Kidney (tissue), 14 donors: Measurements from ENCODE around the gene STK38. TPM values are rescaled to one million over a fixed set of nuclear protein-coding genes. Genes with fewer than 3 reads are reported as not detected.

ENCODE experiments used
- DNase-seq, 5 donors: peaks; one replicate each; pipeline ENCODE4 v3.0.0-alpha.2; 2013 to 2020
- FAIRE-seq: peaks from 2 replicates; lab custom pipeline; 2012; peaks lifted over from hg19 to GRCh38; lab: Jason Lieb, UNC
- H3K27ac ChIP-seq, 2 donors: one replicate each; pipeline ENCODE4 v1.7.0; 2013; ENCODE audit warnings: low read depth in 2 of 2, low read length in 2 of 2, inconsistent platforms in 1 of 2
- H3K27me3 ChIP-seq: one replicate; pipeline ENCODE4 v1.7.1; 2013; ENCODE audit warnings: low read length, inconsistent platforms; ENCODE audit not compliant: control insufficient read depth, insufficient read depth
- H3K36me3 ChIP-seq, 3 donors: one replicate each; pipeline versions ENCODE4 v1.7.0 to v1.7.1; 2013; ENCODE audit warnings: low read length in 3 of 3, control low read depth in 1 of 3, inconsistent platforms in 1 of 3; ENCODE audit not compliant: insufficient read depth in 3 of 3, control insufficient read depth in 2 of 3
- H3K4me1 ChIP-seq, 3 donors: one replicate each; pipeline versions ENCODE4 v1.7.0 to v1.7.1; 2013; ENCODE audit warnings: low read length in 3 of 3, inconsistent platforms in 1 of 3, low read depth in 1 of 3; ENCODE audit not compliant: control insufficient read depth in 2 of 3, insufficient read depth in 2 of 3
- H3K4me3 ChIP-seq, 3 donors: one replicate each; pipeline versions ENCODE4 v1.7.0 to v1.8.1; 2013; ENCODE audit warnings: low read length in 3 of 3, control low read depth in 1 of 3, inconsistent platforms in 1 of 3
- H3K9ac ChIP-seq, 3 donors: one replicate each; pipeline versions ENCODE4 v1.7.0 to v1.7.1; 2013; ENCODE audit warnings: low read length in 3 of 3, control low read depth in 1 of 3, inconsistent platforms in 1 of 3
- H3K9me3 ChIP-seq, 3 donors: one replicate each; pipeline versions ENCODE4 v1.7.0 to v1.7.1; 2013; ENCODE audit warnings: low read length in 3 of 3, control low read depth in 1 of 3, inconsistent platforms in 1 of 3; ENCODE audit not compliant: control insufficient read depth in 2 of 3, insufficient read depth in 1 of 3
- intact Hi-C: fragments of 100-400 bp; cut with DNase I; formaldehyde crosslinking; loops from one replicate; pipeline ENCODE4 v1.11.1; 2022
- polyA plus RNA-seq: library from polyadenylated mRNA; stranded (reverse); fragments of 350-450 nt; fragmentation: Illumina TruSeq; extraction: RNeasy Lipid Tissue Mini Kit (QIAGEN cat#74804); gene quantifications from one replicate; pipeline ENCODE4 v1.2.3, GENCODE V29; 2014; ENCODE audit warnings: low read depth, low replicate concordance; ENCODE audit not compliant: insufficient read depth
- total RNA-seq: library from RNA; stranded (reverse); fragmentation: NEBNext Ultra II Directional; extraction: Animal tissue kit (Norgen Biotek cat#: 25700); gene quantifications from one replicate; pipeline ENCODE4 v1.2.1, GENCODE V29; 2021
- TF ChIP-seq, protein P1 (sequence below): IDR thresholded peaks from 3 replicates; pipeline ENCODE4 v1.5.1; 2012; ENCODE audit warnings: mild to moderate bottlenecking, moderate library complexity, borderline replicate concordance; ENCODE audit not compliant: insufficient read depth; ENCODE audit errors: extremely low read depth
- donor health status: control.
- donor health status: control.
- donor health status: control.
- donor health status: control.
- donor health status: control.
- donor health status: DM: yes; HTN: yes; CAD: no.
- donor health status: Normal renal cell carcinoma (clear cell type).

STK38 gene
- total and polyA plus RNA-seq, 2 donors from 2014 or later: 21.3 to 30.4 TPM

DNA sequence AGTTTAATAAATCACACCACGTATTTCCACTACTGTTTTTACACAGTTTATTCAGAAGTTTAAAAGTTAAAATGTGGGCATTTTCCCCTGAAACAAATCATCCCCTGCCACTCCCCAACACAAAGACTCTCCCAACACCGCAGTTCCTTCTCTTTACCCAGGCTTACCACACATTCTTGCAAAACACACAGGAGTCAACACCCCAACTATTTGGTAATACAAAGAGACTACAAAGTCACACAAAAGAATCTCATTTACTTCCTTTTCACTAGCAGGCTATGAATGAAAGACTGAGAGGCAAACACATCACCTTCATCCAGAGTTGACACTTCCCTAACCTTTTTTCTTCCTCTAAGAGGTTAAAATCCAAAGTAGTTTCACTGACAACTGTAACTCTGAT lies 53.4 kb downstream of the STK38 start:
- intact Hi-C loops: no loop called here
- peaks cover 3 to 22% (median 10%) of the 10 kb centered on the region in 3 donors for H3K36me3 ChIP-seq
- FAIRE-seq (no peak), DNase-seq (no peak)
- no peak overlapping the region for H3K27ac ChIP-seq
- no peak overlapping the region for H3K9ac ChIP-seq
- no peaks in the 10 kb centered on the region for H3K9me3 ChIP-seq
- no peak overlapping the region for H3K4me3 ChIP-seq
- no peaks in the 10 kb centered on the region for H3K4me1 ChIP-seq
- no peaks in the 10 kb centered on the region for H3K27me3 ChIP-seq
- TF ChIP-seq, protein P1, sequence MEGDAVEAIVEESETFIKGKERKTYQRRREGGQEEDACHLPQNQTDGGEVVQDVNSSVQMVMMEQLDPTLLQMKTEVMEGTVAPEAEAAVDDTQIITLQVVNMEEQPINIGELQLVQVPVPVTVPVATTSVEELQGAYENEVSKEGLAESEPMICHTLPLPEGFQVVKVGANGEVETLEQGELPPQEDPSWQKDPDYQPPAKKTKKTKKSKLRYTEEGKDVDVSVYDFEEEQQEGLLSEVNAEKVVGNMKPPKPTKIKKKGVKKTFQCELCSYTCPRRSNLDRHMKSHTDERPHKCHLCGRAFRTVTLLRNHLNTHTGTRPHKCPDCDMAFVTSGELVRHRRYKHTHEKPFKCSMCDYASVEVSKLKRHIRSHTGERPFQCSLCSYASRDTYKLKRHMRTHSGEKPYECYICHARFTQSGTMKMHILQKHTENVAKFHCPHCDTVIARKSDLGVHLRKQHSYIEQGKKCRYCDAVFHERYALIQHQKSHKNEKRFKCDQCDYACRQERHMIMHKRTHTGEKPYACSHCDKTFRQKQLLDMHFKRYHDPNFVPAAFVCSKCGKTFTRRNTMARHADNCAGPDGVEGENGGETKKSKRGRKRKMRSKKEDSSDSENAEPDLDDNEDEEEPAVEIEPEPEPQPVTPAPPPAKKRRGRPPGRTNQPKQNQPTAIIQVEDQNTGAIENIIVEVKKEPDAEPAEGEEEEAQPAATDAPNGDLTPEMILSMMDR: no peak

DNA sequence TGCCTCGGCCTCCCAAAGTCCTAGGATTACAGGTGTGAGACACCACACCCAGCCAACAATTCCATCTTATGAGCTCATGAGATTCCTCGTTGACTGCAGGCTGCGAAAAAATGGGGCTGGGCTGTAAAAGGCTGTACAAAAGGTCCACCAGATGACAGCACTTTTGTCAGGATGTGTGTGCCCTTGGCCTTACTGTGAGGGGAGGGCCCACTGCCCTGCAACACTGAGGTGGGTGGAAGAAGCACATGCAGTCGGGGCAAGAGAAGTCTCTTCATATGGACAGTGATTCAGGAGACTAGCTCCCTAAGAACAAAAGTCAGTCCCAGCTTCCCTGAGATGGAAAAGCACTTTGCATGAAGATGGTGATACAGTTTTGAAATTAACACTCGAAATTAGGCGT lies 54.0 kb downstream of the STK38 start:
- Histone ChIP-seq H3K27ac (no peak overlapping the region), H3K27me3 (no peaks in the 10 kb centered on the region), H3K4me1 (no peaks in the 10 kb centered on the region), H3K4me3 (no peak overlapping the region), H3K36me3 (peaks cover 3 to 22% (median 10%) of the 10 kb centered on the region in 3 donors), H3K9me3 (no peaks in the 10 kb centered on the region), H3K9ac (no peak overlapping the region)
- no peak for DNase-seq
- FAIRE-seq: no peak
- intact Hi-C loops: no loop called here
- TF ChIP-seq, protein P1: no peak

DNA sequence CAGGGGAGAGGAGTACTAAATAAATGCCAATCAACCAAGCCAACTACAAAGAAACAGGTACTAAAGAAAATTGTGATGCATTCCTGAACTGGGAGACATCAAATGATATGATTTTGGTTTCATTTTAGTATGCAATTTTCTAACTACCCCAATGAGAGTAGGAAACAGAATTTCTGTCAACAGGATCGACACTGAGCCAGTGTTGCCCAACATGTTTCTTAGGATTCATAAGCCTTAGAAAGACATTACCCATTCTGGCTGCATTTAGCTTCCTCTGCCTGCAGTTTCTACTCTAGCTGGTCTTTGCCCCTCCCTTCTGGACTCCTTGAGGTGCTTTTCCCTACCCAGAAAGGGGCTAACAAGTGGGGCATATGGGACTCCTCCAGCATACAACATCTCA lies 54.7 kb downstream of the STK38 start:
- FAIRE-seq (no peak), DNase-seq (no peak)
- H3K27me3 ChIP-seq: no peaks in the 10 kb centered on the region
- H3K36me3 ChIP-seq: peaks cover 5 to 26% (median 13%) of the 10 kb centered on the region in 3 donors
- no peak overlapping the region for H3K9ac ChIP-seq
- intact Hi-C loops: no loop called here
- H3K9me3 ChIP-seq: no peaks in the 10 kb centered on the region
- TF ChIP-seq, protein P1: no peak
- no peak overlapping the region for H3K4me3 ChIP-seq
- H3K4me1 ChIP-seq: no peaks in the 10 kb centered on the region
- no peak overlapping the region for H3K27ac ChIP-seq

DNA sequence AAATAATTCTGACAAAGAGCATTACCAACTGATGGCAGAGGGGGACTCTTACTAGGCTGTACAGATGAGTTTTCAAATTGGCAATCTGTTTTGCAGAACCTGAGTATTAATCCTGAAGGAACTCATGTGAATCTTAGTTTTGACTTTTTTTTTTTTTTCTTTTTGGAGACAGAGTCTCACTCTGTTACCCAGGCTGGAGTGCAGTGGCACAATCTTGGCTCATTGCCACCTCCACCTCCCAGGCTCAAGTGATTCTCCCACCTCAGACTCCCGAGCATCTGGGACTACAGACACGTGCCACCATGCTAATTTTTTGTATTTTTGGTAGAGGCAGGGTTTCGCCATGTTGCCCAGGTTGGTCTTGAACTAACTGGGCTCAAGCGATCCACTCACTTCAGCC lies 55.2 kb downstream of the STK38 start:
- Histone ChIP-seq H3K9ac (no peak overlapping the region), H3K27ac (no peak overlapping the region), H3K9me3 (no peaks in the 10 kb centered on the region), H3K4me1 (no peaks in the 10 kb centered on the region), H3K4me3 (no peak overlapping the region), H3K36me3 (peaks cover 9 to 26% (median 14%) of the 10 kb centered on the region in 3 donors), H3K27me3 (no peaks in the 10 kb centered on the region)
- intact Hi-C loops: no loop called here
- no peak for FAIRE-seq
- DNase-seq: no peak
- TF ChIP-seq, protein P1: no peak
